OCI-LY1 (cell line): ENCODE results near the gene VDAC1.
A peak's percentile ranks its signal among the peaks of the same experiment; 100 is the strongest.

Source experiments
- H2AFZ ChIP-seq: fragments of 200-600 bp; sonication (generic), shearing (Covaris generic); 2 replicates; pipeline ENCODE4 v1.6.0; 2014; ENCODE audit warnings: antibody characterized with exemption, mild to moderate bottlenecking, low read length
- H3F3A ChIP-seq: fragments of 200-600 bp; sonication (generic), shearing (Covaris generic); 2 replicates; pipeline ENCODE4 v1.6.0; 2014; ENCODE audit warnings: mild to moderate bottlenecking, antibody characterized with exemption, low read length, moderate library complexity; ENCODE audit not compliant: insufficient read depth
- H3K27ac ChIP-seq: fragments of 200-600 bp; sonication (generic); 2 replicates; pipeline ENCODE4 v1.5.1; 2014; ENCODE audit warnings: low read length, mixed run types, mild to moderate bottlenecking, low read depth; ENCODE audit not compliant: poor library complexity, severe bottlenecking
- H3K27me3 ChIP-seq: fragments of 200-600 bp; sonication (generic); 2 replicates; pipeline ENCODE4 v1.6.0; 2014; ENCODE audit warnings: antibody characterized with exemption, mild to moderate bottlenecking, low read length, moderate library complexity; ENCODE audit not compliant: insufficient read depth
- H3K36me3 ChIP-seq: fragments of 200-600 bp; sonication (generic); 2 replicates; pipeline ENCODE4 v1.6.1; 2014; ENCODE audit warnings: mild to moderate bottlenecking, antibody characterized with exemption, low read length, moderate library complexity, mixed read lengths; ENCODE audit not compliant: insufficient read depth
- H3K4me1 ChIP-seq: fragments of 200-600 bp; sonication (generic); 2 replicates; pipeline ENCODE4 v1.5.1; 2014; ENCODE audit warnings: mild to moderate bottlenecking, low read length, moderate library complexity; ENCODE audit not compliant: insufficient read depth, severe bottlenecking
- H3K4me2 ChIP-seq: fragments of 200-600 bp; sonication (generic), shearing (Covaris generic); 2 replicates; pipeline ENCODE4 v1.6.1; 2014; ENCODE audit warnings: low read length
- H3K4me3 ChIP-seq: fragments of 200-600 bp; sonication (generic); 2 replicates; pipeline ENCODE4 v1.5.1; 2014; ENCODE audit warnings: low read length, low read depth, mild to moderate bottlenecking, mixed read lengths; ENCODE audit not compliant: poor library complexity, severe bottlenecking
- H3K79me2 ChIP-seq: fragments of 200-600 bp; shearing (Covaris generic); 2 replicates; pipeline ENCODE4 v1.6.1; 2016; ENCODE audit warnings: mixed run types, low read length, mixed read lengths; ENCODE audit not compliant: insufficient read depth
- H3K9ac ChIP-seq: fragments of 200-600 bp; sonication (generic), shearing (Covaris generic); 2 replicates; pipeline ENCODE4 v1.6.1; 2014; ENCODE audit warnings: mild to moderate bottlenecking, low read length, mixed read lengths
- H3K9me2 ChIP-seq: fragments of 200-600 bp; sonication (generic), shearing (Covaris generic); 2 replicates; pipeline ENCODE4 v1.6.1; 2014; ENCODE audit warnings: low read depth, mild to moderate bottlenecking, low read length, mixed read lengths
- H3K9me3 ChIP-seq: fragments of 200-600 bp; shearing (Covaris generic); 2 replicates; pipeline ENCODE4 v1.6.1; 2014; ENCODE audit warnings: low read length, mixed read lengths
- H4K20me1 ChIP-seq: fragments of 200-600 bp; sonication (generic), shearing (Covaris generic); 2 replicates; pipeline ENCODE4 v1.6.0; 2016; ENCODE audit warnings: mild to moderate bottlenecking, low read length; ENCODE audit not compliant: insufficient read depth
- CTCF ChIP-seq: fragments of 200-600 bp; sonication (generic), shearing (Covaris generic); IDR thresholded peaks from 2 replicates; pipeline ENCODE4 v1.5.1; 2017; ENCODE audit warnings: mild to moderate bottlenecking, antibody characterized with exemption, low read length, moderate library complexity, mixed read lengths
- EZH2 ChIP-seq: fragments of 200-600 bp; sonication (generic), shearing (Covaris generic); IDR thresholded peaks from 2 replicates; pipeline ENCODE4 v1.8.0; 2017; ENCODE audit warnings: borderline replicate concordance, mixed run types, mild to moderate bottlenecking, antibody characterized with exemption, low read length, moderate library complexity, mixed read lengths

VDAC1 gene

GRCh38 chr5:134000696-134001453 is 3.9 kb downstream of the VDAC1 start:
- H3K4me1 ChIP-seq = peaks cover 66% of the 10 kb centered on the region
- no peak for TF ChIP-seq EZH2
- TF ChIP-seq CTCF = no peak
- H3K9me2 ChIP-seq = no peaks in the 10 kb centered on the region
- H3K79me2 ChIP-seq = peaks cover 63% of the 10 kb centered on the region
- peaks cover 29% of the 10 kb centered on the region for H3K36me3 ChIP-seq
- peak overlapping the region; percentile 5 for H3K27ac ChIP-seq
- H3K4me2 ChIP-seq = peak overlapping the region; percentile 15; the same call in 1 of the 2 replicates
- H2AFZ ChIP-seq = no peak overlapping the region
- H4K20me1 ChIP-seq = no peaks in the 10 kb centered on the region
- H3K4me3 ChIP-seq = no peak overlapping the region
- H3K9me3 ChIP-seq = no peaks in the 10 kb centered on the region
- no peaks in the 10 kb centered on the region for H3K27me3 ChIP-seq
- H3K9ac ChIP-seq = no peak overlapping the region
- H3F3A ChIP-seq = no peaks in the 10 kb centered on the region

DNA sequence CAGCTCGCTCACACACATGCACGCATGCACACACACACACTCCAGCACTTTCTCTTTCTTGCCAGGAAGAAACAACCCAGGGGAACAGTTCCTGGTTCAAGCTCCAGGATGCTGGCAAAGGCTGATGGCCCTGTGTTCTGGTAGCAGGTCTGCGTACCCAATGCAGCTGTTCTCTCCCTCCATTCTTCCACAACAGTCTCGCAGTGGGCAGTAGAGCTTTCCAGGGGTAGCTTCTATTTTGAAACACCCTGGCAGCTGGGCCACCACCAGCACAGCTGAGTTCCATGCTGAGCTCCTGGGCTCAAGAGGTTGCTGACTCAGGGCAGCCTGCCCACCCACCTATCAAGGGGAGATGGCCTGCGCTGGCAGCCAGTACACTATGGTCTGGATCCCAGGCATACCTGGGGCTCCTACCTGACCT is 4.7 kb downstream of the VDAC1 start:
- H3K27ac ChIP-seq = no peak overlapping the region

DNA sequence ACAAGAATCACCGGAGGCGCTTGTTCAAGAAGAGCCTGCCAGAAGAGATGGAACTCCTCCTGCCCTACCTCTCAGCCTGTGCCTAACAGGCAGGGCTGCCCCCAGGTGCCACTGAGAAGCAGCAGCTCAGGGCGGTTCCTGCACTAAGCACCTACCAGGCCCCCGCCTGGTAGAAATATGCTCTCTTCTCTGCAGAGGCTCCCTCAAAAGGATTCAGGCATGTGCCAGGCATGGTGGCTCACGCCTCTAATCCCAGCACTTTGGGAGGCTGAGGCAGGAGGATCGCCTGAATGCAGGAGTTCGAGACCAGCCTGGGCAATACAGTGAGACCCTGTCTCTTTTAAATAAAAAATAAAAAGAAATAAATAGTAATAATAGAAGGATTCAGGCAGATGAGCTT is 6.0 kb downstream of the VDAC1 start:
- H3K9me2 ChIP-seq = no peaks in the 10 kb centered on the region
- no peaks in the 10 kb centered on the region for H3K27me3 ChIP-seq
- TF ChIP-seq EZH2 = no peak
- TF ChIP-seq CTCF = no peak
- H3K4me1 ChIP-seq = peaks cover 81% of the 10 kb centered on the region
- peaks cover 82% of the 10 kb centered on the region for H3K79me2 ChIP-seq
- no peaks in the 10 kb centered on the region for H4K20me1 ChIP-seq
- H3K27ac ChIP-seq = no peak overlapping the region
- H3K9me3 ChIP-seq = no peaks in the 10 kb centered on the region
- peaks cover 29% of the 10 kb centered on the region for H3K36me3 ChIP-seq
- no peak overlapping the region for H3K4me3 ChIP-seq
- H3K9ac ChIP-seq = no peak overlapping the region
- no peak overlapping the region for H2AFZ ChIP-seq
- no peaks in the 10 kb centered on the region for H3F3A ChIP-seq
- H3K4me2 ChIP-seq = no peak overlapping the region

More for the DNA sequence above, 4.7 kb downstream of the VDAC1 start:
- H3K4me3 ChIP-seq = no peak overlapping the region
- H3K36me3 ChIP-seq = peaks cover 29% of the 10 kb centered on the region
- no peak overlapping the region for H3K9ac ChIP-seq
- peaks cover 68% of the 10 kb centered on the region for H3K4me1 ChIP-seq
- no peaks in the 10 kb centered on the region for H3K9me2 ChIP-seq
- H2AFZ ChIP-seq = no peak overlapping the region
- no peaks in the 10 kb centered on the region for H3F3A ChIP-seq
- no peaks in the 10 kb centered on the region for H4K20me1 ChIP-seq
- 0 out of 2 replicates have a peak overlapping the region, but pooled peaks have one; percentile 1 for H3K4me2 ChIP-seq
- peaks cover 69% of the 10 kb centered on the region for H3K79me2 ChIP-seq
- H3K27me3 ChIP-seq = no peaks in the 10 kb centered on the region
- TF ChIP-seq EZH2 = no peak
- TF ChIP-seq CTCF = no peak
- no peaks in the 10 kb centered on the region for H3K9me3 ChIP-seq
